ENCODE results near the gene MTFMT.

MTFMT gene

GRCh38 chr15:65042776-65043327, 13.4 kb upstream of the MTFMT start:
- ATAC-seq, result no peak
- TF ChIP-seq BACH2 (CRISPR knock-in tag; IDR thresholded peaks at IDR 0.05; ENCODE audit: borderline replicate concordance), result no peak
- TF ChIP-seq ZNF70 (CRISPR knock-in tag; IDR thresholded peaks at IDR 0.05), result no peak

GRCh38 chr15:65041787-65042186, 12.3 kb upstream of the MTFMT start:
- TF ChIP-seq ZFP30 (CRISPR knock-in tag; IDR thresholded peaks at IDR 0.05), result no peak
- TF ChIP-seq TSHZ2 (CRISPR knock-in tag; IDR thresholded peaks at IDR 0.05), result no peak
- TF ChIP-seq ESRRG (CRISPR knock-in tag; IDR thresholded peaks at IDR 0.05), result no peak
- TF ChIP-seq TOX (CRISPR knock-in tag; IDR thresholded peaks at IDR 0.05; ENCODE audit: borderline replicate concordance), result no peak
- no peak for TF ChIP-seq GLIS3 (CRISPR knock-in tag; IDR thresholded peaks at IDR 0.05)
- TF ChIP-seq ARNTL (CRISPR knock-in tag; IDR thresholded peaks at IDR 0.05; ENCODE audit: borderline replicate concordance, low read depth), result no peak
- TF ChIP-seq SNAI2 (CRISPR knock-in tag; IDR thresholded peaks at IDR 0.05), result no peak
- no peak for TF ChIP-seq POU6F1 (CRISPR knock-in tag; IDR thresholded peaks at IDR 0.05; ENCODE audit: borderline replicate concordance, low read depth)
- TF ChIP-seq ZNF565 (CRISPR knock-in tag; conservative IDR thresholded peaks at IDR 0.05; ENCODE audit: low read depth), result no peak
- TF ChIP-seq ZFP3 (CRISPR knock-in tag; IDR thresholded peaks at IDR 0.05), result no peak
- no peak for TF ChIP-seq ISL1 (CRISPR knock-in tag; IDR thresholded peaks at IDR 0.05)
- no peak for TF ChIP-seq BACH2 (CRISPR knock-in tag; IDR thresholded peaks at IDR 0.05; ENCODE audit: borderline replicate concordance)
- TF ChIP-seq PATZ1 (CRISPR knock-in tag; IDR thresholded peaks at IDR 0.05; ENCODE audit: borderline replicate concordance), result no peak
- no peak for TF ChIP-seq ZC3H10 (CRISPR knock-in tag; IDR thresholded peaks at IDR 0.05)
- TF ChIP-seq ZNF8 (CRISPR knock-in tag; IDR thresholded peaks at IDR 0.05), result no peak
- no peak for TF ChIP-seq TCF4 (CRISPR knock-in tag; IDR thresholded peaks at IDR 0.05; ENCODE audit: borderline replicate concordance)
- ATAC-seq, result no peak

- no peak for ATAC-seq
- TF ChIP-seq PPARA (CRISPR knock-in tag; IDR thresholded peaks at IDR 0.05; ENCODE audit: borderline replicate concordance) (no peak), ARNTL (CRISPR knock-in tag; IDR thresholded peaks at IDR 0.05; ENCODE audit: borderline replicate concordance, low read depth) (no peak)
These were observed 11.0 kb upstream of the MTFMT start for GRCh38 chr15:65040461-65040860.

- ATAC-seq, result no peak
- TF ChIP-seq BACH2 (CRISPR knock-in tag; IDR thresholded peaks at IDR 0.05; ENCODE audit: borderline replicate concordance) (no peak), POU6F1 (CRISPR knock-in tag; IDR thresholded peaks at IDR 0.05; ENCODE audit: borderline replicate concordance, low read depth) (no peak), ZFP3 (CRISPR knock-in tag; IDR thresholded peaks at IDR 0.05) (no peak), TOX (CRISPR knock-in tag; IDR thresholded peaks at IDR 0.05; ENCODE audit: borderline replicate concordance) (no peak), ISL1 (CRISPR knock-in tag; IDR thresholded peaks at IDR 0.05) (no peak), ARNTL (CRISPR knock-in tag; IDR thresholded peaks at IDR 0.05; ENCODE audit: borderline replicate concordance, low read depth) (no peak), OSR1 (CRISPR knock-in tag; IDR thresholded peaks at IDR 0.05) (no peak), CSDC2 (CRISPR knock-in tag; IDR thresholded peaks at IDR 0.05) (no peak), PPARA (CRISPR knock-in tag; IDR thresholded peaks at IDR 0.05; ENCODE audit: borderline replicate concordance) (no peak), TSHZ2 (CRISPR knock-in tag; IDR thresholded peaks at IDR 0.05) (no peak), SNAI2 (CRISPR knock-in tag; IDR thresholded peaks at IDR 0.05) (no peak), ZNF70 (CRISPR knock-in tag; IDR thresholded peaks at IDR 0.05) (no peak), CSRNP3 (CRISPR knock-in tag; IDR thresholded peaks at IDR 0.05) (no peak), ESRRG (CRISPR knock-in tag; IDR thresholded peaks at IDR 0.05) (no peak)
These were observed 9.4 kb upstream of the MTFMT start for GRCh38 chr15:65038836-65039235.

Data from SK-N-SH treated with all-trans-retinoic acid at 6 μM for 48 hours (cell line).